HG03442 (cell line): ENCODE measurements around the gene TNFAIP8L3.

ENCODE experiments used
- ATAC-seq: cut with Tn5 transposase; IDR thresholded peaks from one replicate; pipeline ENCODE4 v1.9.1; 2021; ENCODE audit warnings: mild to moderate bottlenecking, moderate library complexity; ENCODE audit not compliant: unreplicated experiment

TNFAIP8L3 gene

DNA sequence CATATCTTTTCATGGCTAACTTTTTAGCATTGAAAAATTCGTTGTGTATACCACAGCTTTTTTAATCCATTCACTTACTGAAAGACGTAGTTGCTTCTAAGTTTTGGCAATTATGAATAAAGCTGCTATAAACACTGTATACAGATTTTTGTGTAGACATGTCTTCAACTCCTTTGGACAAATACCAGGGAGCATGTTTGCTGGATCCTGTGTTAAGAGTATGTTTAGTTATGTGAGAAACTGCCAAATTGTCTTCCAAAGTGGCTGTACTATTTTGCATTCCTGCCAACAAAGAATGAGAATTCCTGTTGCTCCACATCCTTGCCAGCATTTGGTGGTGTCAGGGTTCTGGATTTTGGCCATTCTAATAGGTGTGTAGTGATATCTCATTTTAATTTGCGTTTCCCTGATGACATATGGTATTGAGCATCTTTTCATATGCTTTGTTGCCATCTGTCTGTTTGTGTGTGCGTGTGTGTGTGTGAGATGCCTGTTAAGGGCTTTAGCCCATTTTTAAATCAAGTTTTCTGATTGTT, 87.5 kb downstream of the TNFAIP8L3 start:
- ATAC-seq: no peak
